ENCODE measurements around the gene IL1RN. TPM values are rescaled to one million over a fixed set of nuclear protein-coding genes. Genes with fewer than 3 reads are reported as not detected.

IL1RN gene
- polyA plus RNA-seq, 1 of the 3 experiments (the other 2 are of a cell fraction) = not detected

DNA sequence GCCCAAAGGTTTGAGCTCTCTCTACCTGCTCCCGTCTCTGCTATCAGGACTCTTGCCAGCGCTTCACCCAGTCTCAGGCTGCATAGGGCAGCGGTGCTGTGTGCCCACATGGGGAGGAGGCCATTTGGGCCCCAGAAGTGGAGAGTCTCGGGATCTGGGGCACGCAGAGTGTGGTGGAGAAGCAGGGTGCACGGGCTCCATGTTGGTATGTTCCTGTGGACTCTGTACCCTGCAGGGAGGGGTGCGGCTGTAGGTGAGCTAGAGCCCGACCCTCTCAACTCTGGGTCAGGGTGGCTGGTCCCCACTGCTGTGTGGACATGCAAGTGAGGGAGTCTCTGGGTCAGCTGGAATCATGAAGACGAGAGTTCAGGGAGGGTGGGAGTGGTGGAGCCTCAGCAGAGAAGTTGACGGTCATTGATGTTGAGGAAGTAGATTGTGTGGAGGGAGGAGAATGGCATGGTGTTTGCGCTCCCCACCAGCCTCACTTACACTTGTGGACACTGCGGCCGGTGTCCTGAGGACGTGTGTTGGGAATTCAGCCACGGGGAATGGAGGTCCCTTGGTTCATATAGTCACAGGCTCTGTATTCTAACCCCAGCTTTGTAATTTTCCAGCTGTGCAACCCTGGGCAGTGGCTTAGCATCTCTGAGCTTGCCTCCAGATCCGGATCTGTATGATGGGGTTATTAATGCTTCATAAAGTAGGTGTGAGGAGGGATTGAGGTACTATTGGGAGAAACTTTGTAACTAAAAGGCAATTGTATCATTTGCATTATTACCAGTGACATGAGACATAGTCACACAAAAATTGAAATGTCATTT is 45.5 kb downstream of the IL1RN start:
- no peaks in the 10 kb centered on the region for H3K9me2 ChIP-seq
- no peak overlapping the region for H2AFZ ChIP-seq (ENCODE audit: low read depth)
- no peak overlapping the region for H3K4me2 ChIP-seq
- no peaks in the 10 kb centered on the region for H3K4me1 ChIP-seq (ENCODE audit: control insufficient read depth in 1 of 2, insufficient read depth in 2 of 2, low read depth in 1 of 2, low read length in 1 of 2)
- H3K4me3 ChIP-seq (ENCODE audit: low read depth in 2 of 2, low read length in 1 of 2) = no peak overlapping the region
- no peak for TF ChIP-seq FOSL2 (IDR thresholded peaks at IDR 0.05; ENCODE audit: borderline replicate concordance, low read depth)
- no peak for TF ChIP-seq MEF2A (IDR thresholded peaks at IDR 0.05; ENCODE audit: borderline replicate concordance, low read depth)
- TF ChIP-seq YY1 (IDR thresholded peaks at IDR 0.05; ENCODE audit: low read depth) = no peak
- TF ChIP-seq, protein P1, sequence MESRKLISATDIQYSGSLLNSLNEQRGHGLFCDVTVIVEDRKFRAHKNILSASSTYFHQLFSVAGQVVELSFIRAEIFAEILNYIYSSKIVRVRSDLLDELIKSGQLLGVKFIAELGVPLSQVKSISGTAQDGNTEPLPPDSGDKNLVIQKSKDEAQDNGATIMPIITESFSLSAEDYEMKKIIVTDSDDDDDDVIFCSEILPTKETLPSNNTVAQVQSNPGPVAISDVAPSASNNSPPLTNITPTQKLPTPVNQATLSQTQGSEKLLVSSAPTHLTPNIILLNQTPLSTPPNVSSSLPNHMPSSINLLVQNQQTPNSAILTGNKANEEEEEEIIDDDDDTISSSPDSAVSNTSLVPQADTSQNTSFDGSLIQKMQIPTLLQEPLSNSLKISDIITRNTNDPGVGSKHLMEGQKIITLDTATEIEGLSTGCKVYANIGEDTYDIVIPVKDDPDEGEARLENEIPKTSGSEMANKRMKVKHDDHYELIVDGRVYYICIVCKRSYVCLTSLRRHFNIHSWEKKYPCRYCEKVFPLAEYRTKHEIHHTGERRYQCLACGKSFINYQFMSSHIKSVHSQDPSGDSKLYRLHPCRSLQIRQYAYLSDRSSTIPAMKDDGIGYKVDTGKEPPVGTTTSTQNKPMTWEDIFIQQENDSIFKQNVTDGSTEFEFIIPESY (IDR thresholded peaks at IDR 0.05; ENCODE audit: borderline replicate concordance, low read depth) = no peak
- no peak for TF ChIP-seq POLR2AphosphoS5 (IDR thresholded peaks at IDR 0.05; ENCODE audit: low read depth, low read length)
- no peak for TF ChIP-seq NFIC (IDR thresholded peaks at IDR 0.05; ENCODE audit: borderline replicate concordance)
- TF ChIP-seq SIN3A (IDR thresholded peaks at IDR 0.05; ENCODE audit: borderline replicate concordance, low read depth, low read length) = no peak
- no peak for TF ChIP-seq TEAD4 (IDR thresholded peaks at IDR 0.05; ENCODE audit: borderline replicate concordance, insufficient read depth)
- WGBS (ENCODE audit: low lambda C conversion rate) = 51% methylated on average over 16 of the region's 16 CpGs
- H3K27me3 ChIP-seq (ENCODE audit: insufficient read depth) = peaks cover 9% of the 10 kb centered on the region; the same call in 1 of the 2 replicates
- no peak overlapping the region for H3K9ac ChIP-seq
- DNase-seq = no peak
- no peaks in the 10 kb centered on the region for H3F3A ChIP-seq (replicated peaks; ENCODE audit: insufficient read depth)
- H4K20me1 ChIP-seq (ENCODE audit: insufficient read depth) = no peaks in the 10 kb centered on the region
- no peak overlapping the region for H3K27ac ChIP-seq (ENCODE audit: low read depth in 2 of 2, low read length in 1 of 2)
- no peaks in the 10 kb centered on the region for H3K9me3 ChIP-seq
- POLR2A ChIA-PET = no interaction called here
- CTCF ChIA-PET = interaction anchor here (1.2 to 1.8 kb wide), 4 partner anchors 34 to 217 kb away, joined by 3 to 4 read pairs (median 4); no protein-coding TSS in a partner anchor
- no peaks in the 10 kb centered on the region for H3K79me2 ChIP-seq (ENCODE audit: insufficient read depth)
- H3K36me3 ChIP-seq (replicated peaks in 1 of 2; ENCODE audit: control insufficient read depth in 1 of 2, insufficient read depth in 2 of 2, low read length in 1 of 2) = no peaks in the 10 kb centered on the region

DNA sequence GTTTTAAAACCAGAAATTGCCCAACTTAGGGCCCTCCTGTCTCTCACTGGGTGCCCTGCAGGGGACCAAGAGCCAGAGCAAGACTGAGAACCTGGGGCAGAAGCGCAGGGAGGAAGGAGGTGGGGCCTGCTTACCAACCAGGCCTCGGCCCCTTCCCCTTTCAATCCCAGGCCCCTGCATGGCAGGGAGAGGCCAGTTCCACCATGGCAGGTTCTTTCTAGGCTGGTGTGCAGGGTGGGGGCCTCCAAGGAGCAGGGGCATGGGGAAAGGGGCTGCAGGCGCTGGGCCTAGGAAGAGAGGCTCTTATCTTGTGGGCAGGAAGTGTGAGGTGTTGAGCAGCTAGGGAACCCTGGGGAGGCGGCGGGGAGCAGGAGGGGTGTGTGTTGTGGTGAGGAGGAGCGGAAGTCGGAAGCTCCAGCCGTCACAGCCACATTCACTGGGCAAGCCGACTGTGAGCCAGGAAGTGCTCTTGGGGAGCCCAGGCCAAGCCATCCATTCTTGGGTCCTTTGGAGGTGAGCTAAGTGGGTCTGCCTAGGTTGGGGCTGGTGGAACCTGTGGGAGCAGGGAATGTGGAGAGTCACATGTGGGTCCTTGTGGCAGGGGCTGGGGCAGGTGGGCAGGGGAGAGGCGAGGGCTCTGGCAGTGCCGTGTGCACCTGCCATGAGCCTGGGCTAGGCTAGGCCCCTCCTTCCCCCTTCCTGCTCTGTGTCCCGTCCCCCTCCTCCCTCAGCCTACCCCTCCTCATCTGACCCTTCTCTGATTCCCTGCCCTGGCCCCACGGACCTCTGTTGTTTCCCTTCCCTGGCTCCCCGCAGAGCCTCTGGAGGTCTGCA is 46.4 kb downstream of the IL1RN start, which contains the start of gene PSD4:
PSD4 (plus strand) TSS at position 430 of the 834 bp plus-strand sequence. CDS start 8,486 bp downstream, outside the sequence.
- Histone ChIP-seq H3K4me3 (ENCODE audit: low read depth in 2 of 2, low read length in 1 of 2) (no peak within 1 kb of the TSS), H2AFZ (ENCODE audit: low read depth) (no peak within 1 kb of the TSS), H3K27me3 (ENCODE audit: insufficient read depth) (peaks cover 9% of the 10 kb centered on the region; the same call in 1 of the 2 replicates), H4K20me1 (ENCODE audit: insufficient read depth) (no peaks in the 10 kb centered on the region), H3K4me2 (no peak within 1 kb of the TSS), H3K9me3 (no peaks in the 10 kb centered on the region), H3F3A (replicated peaks; ENCODE audit: insufficient read depth) (no peaks in the 10 kb centered on the region), H3K4me1 (ENCODE audit: control insufficient read depth in 1 of 2, insufficient read depth in 2 of 2, low read depth in 1 of 2, low read length in 1 of 2) (no peaks in the 10 kb centered on the region), H3K9me2 (no peaks in the 10 kb centered on the region), H3K36me3 (replicated peaks in 1 of 2; ENCODE audit: control insufficient read depth in 1 of 2, insufficient read depth in 2 of 2, low read length in 1 of 2) (no peaks in the 10 kb centered on the region), H3K79me2 (ENCODE audit: insufficient read depth) (no peaks in the 10 kb centered on the region), H3K9ac (no peak within 1 kb of the TSS), H3K27ac (ENCODE audit: low read depth in 2 of 2, low read length in 1 of 2) (no peak within 1 kb of the TSS)
- ChIA-PET POLR2A (interaction anchor here (0.6 kb wide), 1 partner anchor 33 kb away, joined by 3 read pairs; no protein-coding TSS in a partner anchor), CTCF (interaction anchor here (1.4 to 1.7 kb wide), 4 partner anchors 29 to 37 kb away, joined by 4 to 5 read pairs (median 4); no protein-coding TSS in a partner anchor)
- WGBS (ENCODE audit: low lambda C conversion rate) = 50% methylated on average over 11 of the region's 14 CpGs
- DNase-seq = no peak
- TF ChIP-seq ELF1 (IDR thresholded peaks at IDR 0.05) (no peak), MEF2A (IDR thresholded peaks at IDR 0.05; ENCODE audit: borderline replicate concordance, low read depth) (no peak), POLR2AphosphoS5 (IDR thresholded peaks at IDR 0.05; ENCODE audit: low read depth, low read length) (no peak), TAF1 (IDR thresholded peaks at IDR 0.05; ENCODE audit: borderline replicate concordance, low read depth, low read length) (no peak)

Measured in SK-N-SH (cell line).